ENCODE data around the gene PALM.
"Not testable (repeated sequence)": the region's sequence is repeated elsewhere in the genome, so short reads cannot be mapped to it uniquely, and the experiment has no call there.

PALM gene, protein sequence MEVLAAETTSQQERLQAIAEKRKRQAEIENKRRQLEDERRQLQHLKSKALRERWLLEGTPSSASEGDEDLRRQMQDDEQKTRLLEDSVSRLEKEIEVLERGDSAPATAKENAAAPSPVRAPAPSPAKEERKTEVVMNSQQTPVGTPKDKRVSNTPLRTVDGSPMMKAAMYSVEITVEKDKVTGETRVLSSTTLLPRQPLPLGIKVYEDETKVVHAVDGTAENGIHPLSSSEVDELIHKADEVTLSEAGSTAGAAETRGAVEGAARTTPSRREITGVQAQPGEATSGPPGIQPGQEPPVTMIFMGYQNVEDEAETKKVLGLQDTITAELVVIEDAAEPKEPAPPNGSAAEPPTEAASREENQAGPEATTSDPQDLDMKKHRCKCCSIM

DNA sequence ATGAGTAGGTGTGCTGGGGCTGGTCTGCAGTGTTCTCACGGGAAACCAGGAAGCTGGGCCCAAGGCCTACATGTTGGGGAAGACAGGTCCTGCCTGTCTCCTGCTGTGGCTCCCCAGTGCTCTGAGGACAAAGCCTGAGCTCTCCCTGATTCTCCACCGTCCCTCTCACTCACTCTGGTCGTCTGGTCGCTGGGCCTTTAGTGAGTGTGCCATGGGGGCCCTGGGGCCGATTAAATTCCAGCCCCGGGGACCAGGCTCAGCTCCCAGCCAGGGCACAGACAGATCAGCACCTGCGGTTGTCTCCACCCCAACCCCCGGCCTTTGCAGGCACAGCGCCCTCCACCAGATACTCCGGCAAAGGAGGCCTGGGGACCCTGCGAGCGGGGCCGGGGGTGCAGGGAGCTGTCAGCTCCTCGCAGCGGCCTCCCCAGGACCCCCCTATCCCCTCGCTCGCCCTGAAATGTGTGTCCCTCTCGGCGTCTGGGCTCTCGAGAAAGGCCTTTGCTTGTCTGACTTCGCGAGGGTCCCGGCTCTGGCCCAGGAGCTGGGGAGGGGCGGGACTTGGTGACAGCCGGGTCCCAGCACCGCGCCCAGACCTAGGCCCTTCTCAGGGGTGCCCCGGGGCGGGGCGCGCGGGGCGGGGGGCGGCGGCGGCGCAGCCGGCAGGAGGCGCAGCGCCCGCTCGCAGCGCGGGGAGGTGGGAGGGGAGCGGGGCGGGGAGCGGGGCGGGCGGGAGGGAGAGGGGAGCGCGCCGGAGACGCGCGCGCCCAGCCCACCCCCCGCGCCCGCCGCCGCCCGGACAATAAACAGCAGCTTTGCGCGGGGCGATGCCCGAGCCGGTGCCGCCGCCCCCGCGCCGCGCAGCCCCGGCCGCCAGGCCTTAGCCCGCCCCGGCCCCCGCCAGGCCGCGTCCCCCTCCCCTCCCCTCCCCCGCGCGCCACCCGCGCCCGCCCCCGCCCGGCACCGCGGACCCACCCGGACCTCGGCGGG, at the start of gene PALM:
TSS of gene PALM (plus strand) at position 782 of the 990 bp plus-strand sequence. CDS start 212 bp downstream, outside the sequence.
- DNase-seq, result no peak

DNA sequence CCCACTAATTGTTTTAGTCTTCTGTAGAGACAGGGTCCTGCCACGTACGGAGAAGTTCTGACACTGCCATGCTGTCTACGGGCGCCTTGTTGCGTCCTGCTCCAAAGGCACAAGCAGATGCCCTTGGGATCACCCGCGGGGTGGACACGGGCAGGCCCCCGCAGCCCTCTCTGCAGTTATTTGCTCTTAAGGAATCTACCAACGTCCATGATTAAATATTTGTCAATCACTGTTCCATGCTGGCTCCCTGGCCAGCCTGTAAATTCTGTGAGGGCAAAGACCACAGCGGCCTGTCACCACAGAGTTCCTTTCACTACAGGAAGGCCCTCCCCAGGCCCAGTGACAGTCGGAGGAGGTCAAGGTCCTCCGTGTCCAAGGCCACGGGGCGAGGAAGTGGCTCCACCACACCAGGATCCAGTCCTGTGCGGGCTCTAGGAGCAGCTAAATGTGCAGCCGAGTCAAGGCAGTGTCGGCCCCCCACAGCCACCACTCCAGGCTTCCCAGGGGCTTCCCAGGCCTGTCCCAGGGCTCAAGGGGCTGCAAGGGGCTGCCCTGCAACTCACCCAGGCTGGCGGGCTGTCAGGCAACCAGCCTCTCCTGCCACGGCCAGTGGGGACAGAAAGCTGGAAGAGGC, 47.8 kb upstream of the PALM start:
- no peak for DNase-seq

DNA sequence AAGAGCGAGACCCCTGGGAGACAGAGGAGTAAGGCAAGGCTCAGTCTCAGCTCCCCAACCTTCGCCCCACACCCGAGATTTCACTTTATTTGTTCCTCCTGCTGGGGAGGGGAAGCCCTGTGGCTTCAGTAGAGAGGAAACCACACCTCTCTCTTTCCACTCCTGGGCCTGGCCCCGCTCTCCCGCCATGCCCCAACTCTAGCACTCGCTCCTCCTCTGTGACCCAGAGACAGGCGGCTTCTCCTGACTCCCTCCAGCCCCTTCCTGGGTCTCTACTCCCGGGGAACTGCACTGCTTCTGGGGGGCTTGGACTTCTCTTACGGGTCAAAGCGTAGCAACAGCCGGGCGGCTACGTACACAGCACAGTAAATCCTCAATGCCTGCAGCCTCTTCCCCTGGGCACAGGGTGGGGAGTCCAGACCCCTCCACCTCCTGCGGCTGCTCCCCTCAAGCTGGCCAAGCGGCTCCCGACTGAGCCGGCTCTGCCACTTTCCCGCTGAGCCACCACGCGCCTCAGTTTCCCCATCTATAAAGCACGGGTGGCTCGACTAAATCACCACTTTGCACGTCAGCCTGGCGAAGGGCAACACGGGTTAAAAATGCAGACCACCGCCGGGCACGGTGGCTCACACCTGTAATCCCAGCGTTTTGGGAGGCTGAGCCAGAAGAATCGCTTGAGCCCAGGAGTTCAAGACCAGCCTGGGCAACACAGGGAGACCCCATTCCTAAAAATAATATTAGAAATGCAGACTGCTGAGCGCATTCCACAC, 47.1 kb upstream of the PALM start:
- DNase-seq, result peak; percentile 67

DNA sequence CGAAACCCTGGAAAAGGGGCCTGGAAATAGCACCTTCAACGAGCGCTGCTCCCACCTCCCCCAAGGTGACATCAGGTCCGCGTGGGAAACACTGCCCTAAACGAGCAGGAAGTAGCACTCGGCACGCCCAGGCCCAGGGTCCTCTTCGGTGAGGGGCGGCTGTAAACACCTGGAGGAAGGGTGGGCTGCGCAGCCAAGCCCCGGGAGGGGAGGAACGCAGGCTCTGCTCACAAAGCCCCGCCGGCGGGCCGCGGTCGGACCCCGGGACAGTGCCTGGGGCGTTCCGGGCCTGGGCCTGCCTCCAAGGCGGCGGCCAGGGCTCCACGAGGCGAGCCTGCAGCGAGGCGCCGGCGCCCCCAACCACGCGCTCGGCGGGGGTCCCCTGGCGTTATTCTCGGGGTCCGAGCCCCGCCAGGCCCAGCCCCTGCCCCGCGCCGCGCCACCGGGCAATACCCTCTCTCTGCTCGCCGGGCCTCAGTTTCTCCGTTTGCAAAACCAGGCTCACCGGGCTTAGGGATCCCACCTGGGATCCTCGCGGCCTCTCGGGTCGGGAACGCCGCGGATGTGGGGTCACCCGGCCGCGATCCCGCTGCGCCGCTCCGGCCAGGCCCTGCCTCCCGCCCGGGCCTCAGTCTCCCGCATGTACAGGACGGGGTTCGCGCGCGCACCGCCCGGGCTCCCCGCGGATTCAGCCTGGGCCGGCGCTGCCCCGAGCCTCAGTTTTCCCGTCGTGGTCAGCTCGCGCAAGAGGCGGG, 46.4 kb upstream of the PALM start:
- DNase-seq, result peak; percentile 77

DNA sequence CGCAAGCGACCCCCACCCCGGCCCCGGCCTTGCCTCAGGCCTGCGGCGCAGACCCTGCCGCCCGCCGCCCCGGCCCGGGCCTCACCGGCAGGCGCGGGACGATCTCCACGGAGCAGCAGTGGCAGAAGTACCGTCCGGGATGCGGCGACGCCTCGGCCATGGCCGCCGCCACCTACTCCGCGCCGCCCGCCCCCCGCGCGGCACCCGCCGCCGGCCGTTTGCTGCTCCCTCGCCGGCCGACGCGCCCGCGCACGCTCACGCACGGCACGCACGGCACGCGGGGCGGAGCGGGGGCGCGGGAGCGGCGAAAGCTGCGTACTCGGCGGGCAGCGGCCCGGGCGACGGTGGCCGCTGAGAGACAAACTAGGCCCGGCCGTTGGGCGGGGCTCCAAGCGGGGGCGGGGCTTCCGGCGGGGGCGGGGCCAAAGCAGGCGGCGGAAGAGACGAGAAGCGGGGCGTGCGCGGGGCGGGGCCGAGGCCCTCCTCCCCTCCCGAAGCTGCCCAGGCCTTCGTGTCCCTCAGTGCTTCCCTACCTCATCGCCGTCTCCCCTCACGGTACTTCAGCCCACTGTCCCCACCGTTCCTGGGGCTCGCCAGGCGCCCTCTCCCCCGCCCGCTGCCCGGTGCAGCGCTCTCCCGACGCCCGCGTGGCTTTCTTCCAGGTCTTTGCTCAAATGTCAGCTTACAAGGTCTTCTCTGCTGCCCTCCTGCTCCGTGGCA, 45.6 kb upstream of the PALM start, which contains the start of gene RNF126:
TSS of gene RNF126 (minus strand) at position 253 of the 720 bp plus-strand sequence. CDS start at position 160, 93 bp downstream.
- DNase-seq, result peak; percentile 94

DNA sequence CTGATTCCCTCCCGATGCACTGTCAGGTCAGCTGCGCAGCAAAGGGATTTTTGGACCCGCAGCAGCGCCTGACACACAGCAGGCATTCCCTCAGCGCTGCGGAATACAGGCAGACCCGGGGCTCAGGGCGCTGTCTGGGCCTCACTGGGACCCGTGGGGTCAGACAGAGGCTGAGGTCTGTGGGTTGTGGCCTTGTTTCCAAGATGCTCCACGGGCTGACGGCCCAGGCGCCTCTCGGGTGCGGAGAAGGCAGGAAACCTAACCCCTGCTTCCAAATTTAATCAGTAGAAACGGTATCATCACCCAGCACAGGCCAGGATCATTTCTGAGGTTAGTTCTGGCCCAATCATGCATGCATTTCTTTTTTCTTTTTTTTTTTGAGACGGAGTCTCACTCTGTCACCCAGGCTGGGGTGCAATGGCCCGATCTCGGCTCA, 45.0 kb upstream of the PALM start:
- no peak for DNase-seq

DNA sequence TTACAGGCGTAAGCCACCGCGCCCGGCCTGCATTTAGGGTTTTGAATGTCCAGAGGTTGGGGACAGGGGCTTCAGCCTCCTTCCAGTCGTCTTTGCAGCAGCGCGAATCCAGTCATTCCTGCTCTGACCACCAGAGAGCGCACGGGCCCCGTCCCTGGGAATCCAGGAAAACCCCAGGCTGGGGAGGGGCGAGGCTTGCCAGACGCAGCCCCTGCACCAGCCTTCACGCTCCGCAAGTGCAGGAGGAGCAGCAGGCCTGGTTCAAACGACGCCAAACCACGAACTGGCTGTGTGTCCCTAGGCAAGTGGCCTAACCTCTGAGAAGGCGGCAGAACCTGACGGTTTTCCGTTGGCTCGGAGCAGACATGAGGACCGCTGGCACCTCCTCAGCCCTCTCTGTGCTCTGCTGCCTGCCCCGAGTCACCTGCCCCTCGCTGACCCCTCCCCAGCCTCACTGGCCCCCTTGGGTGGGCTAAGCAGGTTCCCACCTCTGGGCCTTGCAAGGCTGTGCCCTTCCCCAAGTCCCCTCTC, 43.8 kb upstream of the PALM start:
- peak; percentile 70 for DNase-seq

DNA sequence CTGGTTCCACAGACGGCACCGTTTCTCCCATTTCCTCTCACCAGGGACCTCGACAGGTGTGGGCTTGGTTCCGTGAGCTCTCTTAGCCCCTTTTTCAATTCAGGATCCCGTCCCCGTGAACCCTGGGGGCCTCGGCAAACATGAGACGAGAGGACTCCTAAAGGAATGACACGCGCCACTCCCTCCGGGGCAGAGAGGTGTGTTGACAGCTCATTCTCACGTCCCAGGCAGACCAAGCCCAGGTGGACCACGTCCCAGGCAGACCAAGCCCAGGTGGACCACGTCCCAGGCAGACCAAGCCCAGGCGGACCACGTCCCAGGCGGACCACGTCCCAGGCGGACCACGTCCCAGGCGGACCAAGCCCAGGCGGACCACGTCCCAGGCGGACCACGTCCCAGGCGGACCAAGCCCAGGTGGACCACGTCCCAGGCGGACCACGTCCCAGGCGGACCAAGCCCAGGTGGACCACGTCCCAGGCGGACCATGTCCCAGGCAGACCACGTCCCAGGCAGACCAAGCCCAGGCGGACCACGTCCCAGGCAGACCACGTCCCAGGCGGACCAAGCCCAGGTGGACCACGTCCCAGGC, 41.7 kb upstream of the PALM start:
- not testable (repeated sequence) for DNase-seq

DNA sequence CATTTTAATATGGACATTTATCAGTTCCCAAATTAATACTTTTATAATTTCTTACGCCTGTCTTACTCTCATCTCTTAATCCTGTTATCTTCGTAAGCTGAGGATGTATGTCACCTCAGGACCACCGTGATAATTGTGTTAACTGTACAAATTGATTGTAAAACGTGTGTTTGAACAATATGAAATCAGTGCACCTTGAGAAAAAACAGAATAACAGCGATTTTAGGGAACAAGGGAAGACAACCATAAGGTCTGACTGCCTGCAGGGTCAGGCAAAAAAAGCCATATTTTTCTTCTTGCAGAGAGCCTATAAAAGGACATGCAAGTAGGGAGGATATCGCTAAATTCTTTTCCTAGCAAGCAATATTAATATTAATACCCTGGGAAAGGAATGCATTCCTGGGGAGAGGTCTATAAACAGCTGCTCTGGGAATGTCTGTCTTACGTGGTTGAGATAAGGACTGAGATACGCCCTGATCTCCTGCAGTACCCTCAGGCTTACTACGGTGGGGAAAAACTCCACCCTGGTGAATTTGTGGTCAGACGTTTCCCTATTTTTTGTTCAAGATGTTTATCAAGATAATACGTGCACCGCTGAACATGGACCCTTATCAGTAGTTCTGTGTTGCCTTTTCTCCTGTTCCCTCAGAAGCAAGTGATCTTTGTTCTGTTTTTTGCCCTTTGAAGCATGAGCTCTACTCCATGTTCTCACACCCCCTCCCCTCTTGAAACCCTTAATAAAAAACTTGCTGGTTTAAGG, 39.9 kb upstream of the PALM start:
- not testable (repeated sequence) for DNase-seq

DNA sequence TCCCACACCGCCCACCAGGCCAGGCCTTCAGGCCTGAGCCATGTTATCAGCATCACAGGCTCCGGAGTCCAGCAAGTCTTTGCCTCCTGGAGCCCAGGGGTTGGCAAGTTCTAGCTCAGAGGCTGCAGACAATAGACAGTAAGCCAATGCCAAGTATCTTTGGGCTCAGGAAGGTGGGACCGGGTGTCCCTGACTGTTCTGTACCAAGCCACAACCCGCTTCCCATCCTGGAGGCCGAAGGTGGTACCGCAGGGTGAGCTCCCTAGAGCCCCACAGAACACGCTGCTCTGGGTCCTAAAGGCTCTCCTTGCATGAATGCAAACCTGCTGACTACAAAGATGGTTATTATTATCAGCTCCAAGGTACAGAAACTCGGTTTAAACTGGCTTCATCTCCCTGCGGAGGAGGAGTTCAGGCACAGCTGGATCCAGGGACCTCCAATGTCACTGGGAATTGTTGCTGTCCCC, 38.1 kb upstream of the PALM start:
- no peak for DNase-seq

DNA sequence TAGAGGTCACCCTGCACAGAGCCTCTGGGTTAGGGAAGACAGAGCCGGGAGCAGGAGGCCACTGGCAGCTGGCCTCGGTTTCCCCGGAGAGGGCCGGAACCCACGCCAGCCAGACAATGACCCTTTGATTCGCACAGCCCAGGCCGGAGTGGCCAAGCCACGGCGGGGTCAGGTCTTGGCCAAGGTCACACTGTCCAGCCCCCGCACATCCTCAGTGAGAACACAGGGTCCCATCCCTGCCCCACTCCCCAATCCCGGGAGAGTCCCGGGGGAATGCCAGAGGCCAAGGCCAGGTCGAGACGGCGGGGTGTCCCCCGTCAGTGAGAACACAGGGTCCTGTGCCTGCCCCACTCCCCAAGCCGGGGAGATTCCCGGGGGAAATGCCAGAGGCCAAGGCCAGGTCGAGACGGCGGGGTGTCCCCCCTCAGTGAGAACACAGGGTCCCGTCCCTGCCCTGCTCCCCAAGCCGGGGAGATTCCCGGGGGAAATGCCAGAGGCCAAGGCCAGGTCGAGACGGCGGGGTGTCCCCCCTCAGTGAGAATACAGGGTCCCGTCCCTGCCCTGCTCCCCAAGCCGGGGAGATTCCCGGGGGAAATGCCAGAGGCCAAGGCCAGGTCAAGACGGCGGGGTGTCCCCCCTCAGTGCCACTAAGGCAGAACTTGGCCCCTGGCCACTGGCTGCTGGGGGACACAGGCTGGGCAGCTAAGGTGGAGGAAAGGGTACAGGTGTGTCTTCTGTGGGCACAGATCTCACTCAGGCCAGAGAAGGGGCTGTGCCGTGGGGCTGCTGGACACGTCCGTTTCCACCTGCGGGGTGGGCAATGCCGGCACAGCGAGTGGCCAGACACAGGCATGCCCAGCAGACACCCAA, 34.2 kb upstream of the PALM start:
- DNase-seq, result no peak

DNA sequence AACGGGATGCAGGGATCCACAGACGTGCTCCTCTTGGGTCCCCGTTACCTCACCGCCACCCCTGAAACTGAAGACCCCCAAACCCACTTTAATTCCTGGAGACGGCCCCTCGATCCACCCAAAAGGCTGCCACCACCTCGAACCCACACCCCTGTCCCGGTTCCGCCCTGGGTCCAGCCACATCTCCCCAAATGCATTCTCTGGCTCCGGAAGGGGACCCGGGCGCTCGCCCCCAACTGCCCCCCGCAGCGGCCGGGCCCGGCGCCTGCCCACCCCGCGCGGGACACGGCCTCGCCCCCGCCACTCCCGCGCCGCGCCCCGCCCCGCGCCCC, 32.8 kb upstream of the PALM start:
- no peak for DNase-seq

DNA sequence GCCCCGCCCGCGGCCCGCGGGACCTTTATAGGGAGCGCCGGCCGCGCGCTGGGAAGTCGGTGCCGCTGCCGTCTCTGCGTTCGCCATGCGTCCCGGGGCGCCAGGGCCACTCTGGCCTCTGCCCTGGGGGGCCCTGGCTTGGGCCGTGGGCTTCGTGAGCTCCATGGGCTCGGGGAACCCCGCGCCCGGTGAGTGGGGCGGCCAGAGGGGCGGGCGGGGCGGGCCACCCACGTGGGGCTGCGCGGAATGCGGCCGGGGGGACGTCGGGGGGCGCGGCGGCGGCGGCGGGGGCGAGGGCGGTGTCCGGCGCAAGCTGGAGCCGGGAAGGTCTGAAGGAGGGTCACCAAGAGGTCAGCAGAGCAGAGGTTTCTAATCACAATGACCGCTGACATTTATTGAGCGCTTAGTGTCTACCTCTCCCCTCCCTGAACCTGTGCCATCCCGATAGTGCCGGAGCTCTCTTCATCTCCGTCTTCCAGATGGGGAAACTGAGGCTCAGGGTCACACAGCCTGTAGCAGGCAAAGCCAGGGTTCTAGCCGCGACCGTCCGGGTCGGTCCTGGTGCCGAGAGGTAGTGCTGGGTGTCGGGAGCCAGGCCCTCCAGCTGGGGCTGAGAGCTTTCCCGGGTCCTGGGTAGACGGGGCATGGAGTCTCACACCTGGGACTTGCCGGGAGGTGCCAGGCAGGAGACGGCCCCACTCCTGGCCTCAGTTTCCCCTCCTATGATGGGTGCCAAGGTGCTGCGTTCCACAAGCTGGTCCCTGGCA, 32.2 kb upstream of the PALM start, which contains the start of gene FSTL3:
TSS of gene FSTL3 (plus strand) at position 54 of the 767 bp plus-strand sequence. CDS start at position 86, 32 bp downstream.
- no peak for DNase-seq

DNA sequence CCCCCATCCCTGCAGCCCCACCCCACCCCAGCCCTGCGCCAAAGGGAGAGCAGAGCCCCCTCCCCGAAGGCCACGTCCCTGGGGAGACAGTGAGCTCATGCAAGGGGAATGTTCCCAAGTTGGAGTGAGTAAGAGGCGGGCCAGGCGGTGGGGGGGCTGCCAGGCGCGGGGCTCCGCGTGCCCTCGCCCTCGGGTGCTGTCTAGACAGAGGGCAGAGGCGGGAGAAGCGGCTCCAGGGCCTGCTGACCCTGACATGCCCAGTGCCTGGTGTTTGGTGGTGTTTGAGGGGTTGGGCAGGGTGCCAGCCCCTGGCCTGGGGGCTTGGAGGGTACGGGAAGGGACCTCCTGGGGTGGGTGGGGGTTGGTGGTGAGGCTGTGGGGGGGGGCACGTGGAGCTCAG, 31.5 kb upstream of the PALM start:
- no peak for DNase-seq

DNA sequence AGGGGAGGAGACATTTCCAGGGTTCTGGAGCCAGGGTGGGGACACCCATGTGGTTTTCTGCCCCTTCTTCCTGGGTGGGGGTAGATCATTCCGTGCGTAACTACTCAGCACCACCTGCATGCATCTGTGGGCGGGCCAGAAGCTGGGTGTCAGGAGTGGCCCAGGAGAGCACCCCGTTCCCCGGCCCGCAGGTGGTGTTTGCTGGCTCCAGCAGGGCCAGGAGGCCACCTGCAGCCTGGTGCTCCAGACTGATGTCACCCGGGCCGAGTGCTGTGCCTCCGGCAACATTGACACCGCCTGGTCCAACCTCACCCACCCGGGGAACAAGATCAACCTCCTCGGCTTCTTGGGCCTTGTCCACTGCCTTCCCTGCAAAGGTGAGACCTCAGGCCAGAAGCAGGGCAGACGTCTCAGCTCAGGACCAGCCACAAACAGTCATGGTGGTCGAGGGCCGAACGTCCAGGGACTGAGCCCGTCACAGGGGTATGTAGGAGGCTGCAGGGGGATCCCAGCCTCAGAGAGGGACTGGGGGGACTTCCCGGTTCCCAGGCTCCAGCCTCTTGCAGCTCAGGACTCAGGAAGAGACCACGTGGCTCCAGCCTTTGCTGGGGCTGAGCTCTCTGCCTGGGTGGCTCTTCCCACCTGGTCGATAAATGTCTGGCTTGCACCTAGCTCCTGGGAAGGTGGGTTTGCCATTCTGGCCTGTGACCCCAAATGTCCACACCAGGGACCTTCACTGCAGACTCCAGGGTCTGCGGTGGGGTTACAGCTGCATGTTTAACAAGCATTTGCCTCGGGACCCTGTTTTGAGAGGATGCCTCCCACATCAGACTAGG, 30.9 kb upstream of the PALM start:
- no peak for DNase-seq

DNA sequence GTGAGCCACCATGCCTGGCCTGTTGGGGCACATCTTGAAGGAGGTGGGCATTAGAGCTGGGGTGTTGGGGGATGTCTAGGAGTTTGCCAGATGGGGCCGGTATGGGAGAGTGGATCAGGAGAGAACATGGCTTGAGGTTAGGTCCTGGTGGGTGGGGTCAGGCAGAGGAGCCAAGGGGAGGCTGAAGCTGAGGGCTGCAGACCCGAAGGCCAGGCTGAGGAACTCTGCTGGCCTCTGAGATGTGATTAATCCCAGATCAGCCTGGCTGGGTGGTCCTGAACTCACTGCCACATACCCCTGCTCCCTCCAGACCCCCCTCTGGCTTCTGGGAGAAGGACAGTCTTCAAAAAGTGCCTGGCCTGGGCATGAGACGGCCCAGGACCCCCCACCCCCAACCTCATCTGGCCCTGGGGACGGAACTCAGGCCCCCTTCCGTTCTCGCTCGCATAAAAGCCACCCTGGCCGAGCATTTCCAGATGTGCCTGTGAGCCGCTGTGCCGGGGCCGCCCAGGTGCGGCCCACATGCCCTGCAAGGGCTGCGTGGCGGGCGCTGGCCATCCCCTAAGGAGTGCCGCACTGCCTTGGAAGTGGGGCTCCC, 29.8 kb upstream of the PALM start:
- DNase-seq, result no peak

Measured in activated gamma-delta T cell treated with Interleukin-2 at 50 U/mL for 16 hours (primary cell).